Breast epithelium (tissue), 3 donors: ENCODE data around the gene DUS2.

ENCODE experiments used
- CTCF ChIP-seq, 3 donors: fragments of 450-650 bp; IDR thresholded peaks; one replicate each; pipeline ENCODE4 v1.5.1; 2016 to 2017; ENCODE audit warnings: antibody characterized with exemption in 3 of 3, mild to moderate bottlenecking in 3 of 3, moderate library complexity in 3 of 3
- POLR2AphosphoS5 ChIP-seq, 3 donors: sonication (generic); formaldehyde crosslinking; IDR thresholded peaks; one replicate each; pipeline ENCODE4 v1.6.1; 2017; ENCODE audit warnings: antibody characterized with exemption in 3 of 3

- peak; percentile 89 to 95 (median 92) for TF ChIP-seq CTCF (IDR thresholded peaks at IDR 0.05)
- peak in 2 of 3 donors; percentile 20 to 38 for TF ChIP-seq POLR2AphosphoS5 (IDR thresholded peaks at IDR 0.05)
Measured at GRCh38 chr16:67993207-67994039, 29.7 kb upstream of the DUS2 start.
